ENCODE results near the gene GRIK1.

DNA sequence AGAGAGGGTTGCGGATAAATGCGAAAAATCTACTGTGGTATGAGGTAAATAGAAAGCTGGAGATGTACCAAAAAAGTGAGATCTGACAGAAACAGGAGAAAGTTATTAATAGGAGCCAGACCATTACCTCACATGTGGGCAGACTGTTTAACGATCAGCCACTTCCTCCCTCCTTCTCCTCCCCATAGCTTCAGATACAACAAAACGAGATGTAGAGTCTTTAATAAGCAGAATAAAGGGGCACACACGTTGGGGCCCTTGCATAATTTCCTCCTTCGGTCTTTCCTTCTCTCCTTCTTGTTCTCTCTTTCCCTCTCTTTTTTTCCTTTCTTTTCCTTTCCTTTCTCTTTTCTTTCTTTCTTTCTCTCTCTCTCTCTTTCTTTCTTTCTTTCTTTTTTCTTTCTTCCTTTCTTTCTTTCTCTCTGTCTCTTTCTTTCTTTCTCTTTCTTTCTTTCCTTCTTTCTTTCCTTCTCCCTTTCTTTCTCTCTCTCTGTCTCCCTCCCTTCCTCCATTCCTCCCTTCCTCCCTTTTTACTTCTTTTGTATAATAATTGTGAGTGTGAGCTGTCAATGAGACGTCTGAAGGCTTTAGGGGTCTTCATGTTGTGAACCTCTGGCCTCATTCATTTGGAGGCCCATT is 242.1 kb downstream of the GRIK1 start:
- TF ChIP-seq, protein P1, sequence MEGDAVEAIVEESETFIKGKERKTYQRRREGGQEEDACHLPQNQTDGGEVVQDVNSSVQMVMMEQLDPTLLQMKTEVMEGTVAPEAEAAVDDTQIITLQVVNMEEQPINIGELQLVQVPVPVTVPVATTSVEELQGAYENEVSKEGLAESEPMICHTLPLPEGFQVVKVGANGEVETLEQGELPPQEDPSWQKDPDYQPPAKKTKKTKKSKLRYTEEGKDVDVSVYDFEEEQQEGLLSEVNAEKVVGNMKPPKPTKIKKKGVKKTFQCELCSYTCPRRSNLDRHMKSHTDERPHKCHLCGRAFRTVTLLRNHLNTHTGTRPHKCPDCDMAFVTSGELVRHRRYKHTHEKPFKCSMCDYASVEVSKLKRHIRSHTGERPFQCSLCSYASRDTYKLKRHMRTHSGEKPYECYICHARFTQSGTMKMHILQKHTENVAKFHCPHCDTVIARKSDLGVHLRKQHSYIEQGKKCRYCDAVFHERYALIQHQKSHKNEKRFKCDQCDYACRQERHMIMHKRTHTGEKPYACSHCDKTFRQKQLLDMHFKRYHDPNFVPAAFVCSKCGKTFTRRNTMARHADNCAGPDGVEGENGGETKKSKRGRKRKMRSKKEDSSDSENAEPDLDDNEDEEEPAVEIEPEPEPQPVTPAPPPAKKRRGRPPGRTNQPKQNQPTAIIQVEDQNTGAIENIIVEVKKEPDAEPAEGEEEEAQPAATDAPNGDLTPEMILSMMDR (conservative IDR thresholded peaks at IDR 0.05 in 1 of 2, IDR thresholded peaks at IDR 0.05 in 1 of 2; ENCODE audit: extremely low read depth in 1 of 2, insufficient read depth in 1 of 2, low read depth in 1 of 2, low read length in 2 of 2): no peak
- no peak for TF ChIP-seq EZH2 (IDR thresholded peaks at IDR 0.05; ENCODE audit: borderline replicate concordance, low read length)
